ENCODE measurements around the gene PON2.

DNA sequence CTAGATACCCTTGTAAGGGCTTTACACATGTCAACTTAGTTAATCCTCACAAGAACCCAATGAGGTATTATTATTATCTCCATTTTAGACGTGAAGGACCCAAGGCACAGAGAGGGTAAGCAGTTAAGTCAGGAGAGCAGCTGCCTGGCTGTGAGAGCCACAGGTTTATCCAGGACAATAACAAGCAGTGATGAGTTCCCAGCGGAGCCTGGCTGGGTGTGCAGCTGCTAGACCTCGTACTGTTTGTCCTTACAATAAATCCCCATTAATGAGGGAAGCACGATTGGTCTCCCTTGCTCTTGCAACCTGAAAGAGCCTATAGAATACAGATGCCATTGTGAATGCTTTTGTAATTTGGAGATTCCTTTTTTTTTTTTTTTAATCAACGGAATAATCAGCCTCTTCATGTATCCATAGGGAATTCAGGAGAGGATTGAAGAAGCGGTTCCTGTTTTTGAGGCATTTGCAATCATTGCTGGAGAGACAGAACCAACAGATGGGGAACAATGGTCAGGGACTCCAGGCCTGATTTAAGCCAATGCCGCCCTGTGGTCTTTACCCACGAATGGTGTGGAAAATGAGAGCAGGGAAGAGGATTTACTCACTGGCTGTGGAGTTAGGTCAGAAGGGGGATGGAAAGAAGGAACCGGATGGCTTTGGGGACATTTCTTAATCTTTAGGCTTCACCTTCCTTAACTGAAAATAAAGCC is 38.6 kb upstream of the PON2 start:
- TF ChIP-seq, protein P1, sequence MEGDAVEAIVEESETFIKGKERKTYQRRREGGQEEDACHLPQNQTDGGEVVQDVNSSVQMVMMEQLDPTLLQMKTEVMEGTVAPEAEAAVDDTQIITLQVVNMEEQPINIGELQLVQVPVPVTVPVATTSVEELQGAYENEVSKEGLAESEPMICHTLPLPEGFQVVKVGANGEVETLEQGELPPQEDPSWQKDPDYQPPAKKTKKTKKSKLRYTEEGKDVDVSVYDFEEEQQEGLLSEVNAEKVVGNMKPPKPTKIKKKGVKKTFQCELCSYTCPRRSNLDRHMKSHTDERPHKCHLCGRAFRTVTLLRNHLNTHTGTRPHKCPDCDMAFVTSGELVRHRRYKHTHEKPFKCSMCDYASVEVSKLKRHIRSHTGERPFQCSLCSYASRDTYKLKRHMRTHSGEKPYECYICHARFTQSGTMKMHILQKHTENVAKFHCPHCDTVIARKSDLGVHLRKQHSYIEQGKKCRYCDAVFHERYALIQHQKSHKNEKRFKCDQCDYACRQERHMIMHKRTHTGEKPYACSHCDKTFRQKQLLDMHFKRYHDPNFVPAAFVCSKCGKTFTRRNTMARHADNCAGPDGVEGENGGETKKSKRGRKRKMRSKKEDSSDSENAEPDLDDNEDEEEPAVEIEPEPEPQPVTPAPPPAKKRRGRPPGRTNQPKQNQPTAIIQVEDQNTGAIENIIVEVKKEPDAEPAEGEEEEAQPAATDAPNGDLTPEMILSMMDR (IDR thresholded peaks at IDR 0.05), result no peak
- TF ChIP-seq POLR2A (IDR thresholded peaks at IDR 0.05), result no peak
